ENCODE data around the gene CDH4. TPM values are rescaled to one million over a fixed set of nuclear protein-coding genes. Genes with fewer than 3 reads are reported as not detected.

CDH4 gene
- polyA plus RNA-seq, 4 donors: 1.1 to 8.1 (median 6.9) TPM

DNA sequence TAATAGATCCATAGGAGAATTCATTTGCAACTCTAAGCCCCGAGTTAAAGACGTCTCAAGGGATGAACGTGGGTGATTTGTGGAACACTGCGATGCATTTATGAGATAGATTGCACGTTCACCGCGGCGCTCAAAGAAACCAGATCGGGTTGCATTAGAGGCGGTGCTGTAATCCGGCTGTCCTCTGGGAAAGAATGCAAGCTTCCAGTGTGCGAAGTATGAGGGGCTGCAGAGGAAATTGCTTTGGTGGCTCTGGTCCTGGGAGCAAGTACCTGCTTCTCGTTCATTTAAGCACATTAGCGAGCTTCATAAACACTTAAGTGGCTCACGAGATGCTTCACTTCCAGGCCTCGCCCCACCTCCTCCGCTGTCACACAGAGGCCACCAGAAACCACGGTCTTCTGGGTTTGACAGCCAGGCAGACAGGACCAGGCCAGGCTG is 182.3 kb downstream of the CDH4 start:
- DNase-seq (ENCODE audit: low read depth in 4 of 4, low spot score in 3 of 4): no peak

DNA sequence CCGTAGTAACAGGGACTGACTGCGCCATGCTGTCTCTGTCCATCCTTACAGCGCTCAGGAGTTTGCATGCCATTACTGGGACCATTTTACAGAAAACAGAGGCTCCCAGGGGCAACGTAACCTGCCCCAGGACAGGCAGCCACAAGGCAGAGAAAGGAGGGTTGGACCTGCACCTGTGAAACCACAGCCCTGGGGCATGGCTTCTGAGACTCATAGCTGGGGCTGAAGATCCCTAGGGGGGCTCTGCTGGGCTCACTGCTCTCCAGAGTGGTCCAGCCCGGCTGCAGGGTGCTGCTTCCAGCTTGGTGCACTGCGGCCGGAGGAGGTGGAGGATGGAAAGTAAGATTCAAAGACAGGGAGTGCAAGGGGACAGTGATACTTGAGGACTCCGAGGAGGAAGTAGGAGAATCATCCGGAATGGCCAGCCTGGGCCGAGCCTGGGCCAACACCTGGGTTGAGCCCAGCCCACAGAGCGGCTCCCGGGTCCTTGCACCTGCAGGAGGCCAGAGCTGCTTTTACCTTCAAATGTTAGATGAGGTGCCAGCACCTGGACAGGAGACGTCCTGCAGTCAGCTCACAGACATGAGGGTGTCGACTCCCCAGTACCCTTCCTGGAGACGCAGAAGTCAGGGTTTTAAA is 183.2 kb downstream of the CDH4 start:
- no peak for DNase-seq (ENCODE audit: low read depth in 4 of 4, low spot score in 3 of 4)

DNA sequence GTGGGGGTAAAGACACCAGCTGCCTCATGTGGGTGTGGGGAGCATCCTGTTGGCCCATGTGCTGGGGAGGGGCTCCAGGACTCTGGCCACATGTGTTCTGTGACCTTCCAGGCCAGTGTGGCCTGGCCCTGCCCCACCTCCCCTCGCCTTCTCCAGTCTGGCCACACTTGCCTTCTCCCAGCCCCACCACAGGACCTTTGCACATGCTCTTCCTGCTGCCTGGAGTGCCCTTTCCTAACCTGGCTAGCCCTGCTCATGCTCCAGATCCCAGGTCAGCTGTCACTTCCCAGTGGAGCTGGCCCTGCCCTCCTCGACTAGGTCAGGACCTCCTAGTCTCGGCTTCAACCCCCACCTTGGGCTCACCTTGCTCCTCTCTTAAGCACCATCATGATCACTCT is 183.8 kb downstream of the CDH4 start:
- no peak for DNase-seq (ENCODE audit: low read depth in 4 of 4, low spot score in 3 of 4)

DNA sequence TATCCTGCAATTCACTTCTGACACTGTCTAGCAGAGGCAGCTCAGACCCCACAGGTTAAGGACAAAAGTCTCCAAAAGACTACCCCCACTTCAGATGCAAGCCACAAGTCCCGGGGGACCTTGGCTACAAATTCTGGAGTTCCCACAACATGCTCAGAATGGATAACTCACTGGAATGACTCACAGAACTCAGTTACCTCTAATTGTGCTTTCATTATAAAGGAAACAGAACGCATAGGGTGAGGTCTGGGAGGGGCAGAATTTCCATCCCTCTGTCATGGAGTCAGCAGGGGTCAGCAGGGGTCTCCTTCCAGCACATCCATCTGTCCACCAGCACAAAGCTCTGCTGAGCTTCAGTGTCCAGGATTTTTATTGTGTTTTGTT is 184.2 kb downstream of the CDH4 start:
- DNase-seq (ENCODE audit: low read depth in 4 of 4, low spot score in 3 of 4): no peak

DNA sequence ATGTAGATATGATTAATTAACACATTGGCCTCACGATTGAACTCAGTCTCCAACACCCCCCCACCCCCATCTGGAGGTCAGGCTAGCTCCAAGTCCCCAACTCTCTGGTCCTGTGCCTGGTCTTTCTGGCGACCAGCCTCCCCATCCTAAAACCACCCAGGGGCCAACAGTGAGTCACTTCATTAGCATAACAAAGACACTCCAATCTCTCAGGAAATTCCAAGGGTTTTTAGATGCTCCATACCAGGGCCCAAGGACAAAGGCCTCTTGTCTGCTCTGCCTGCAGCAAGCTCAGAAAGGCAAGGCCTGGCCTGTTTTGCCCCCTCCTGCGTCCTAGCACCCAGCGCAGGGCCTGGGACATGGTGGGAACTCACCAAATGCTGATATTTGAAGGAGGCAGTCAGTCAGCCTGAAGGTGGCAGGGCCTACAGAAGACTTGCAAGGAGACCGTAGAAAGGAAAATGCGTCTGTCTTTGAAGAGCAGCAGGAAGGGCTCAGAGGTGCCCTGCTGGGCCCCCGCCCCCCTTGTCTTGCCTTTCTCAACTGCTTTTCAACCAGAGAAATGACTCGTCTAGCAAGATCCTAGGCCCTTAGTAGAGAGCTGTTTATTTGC is 184.7 kb downstream of the CDH4 start:
- no peak for DNase-seq (ENCODE audit: low read depth in 4 of 4, low spot score in 3 of 4)

DNA sequence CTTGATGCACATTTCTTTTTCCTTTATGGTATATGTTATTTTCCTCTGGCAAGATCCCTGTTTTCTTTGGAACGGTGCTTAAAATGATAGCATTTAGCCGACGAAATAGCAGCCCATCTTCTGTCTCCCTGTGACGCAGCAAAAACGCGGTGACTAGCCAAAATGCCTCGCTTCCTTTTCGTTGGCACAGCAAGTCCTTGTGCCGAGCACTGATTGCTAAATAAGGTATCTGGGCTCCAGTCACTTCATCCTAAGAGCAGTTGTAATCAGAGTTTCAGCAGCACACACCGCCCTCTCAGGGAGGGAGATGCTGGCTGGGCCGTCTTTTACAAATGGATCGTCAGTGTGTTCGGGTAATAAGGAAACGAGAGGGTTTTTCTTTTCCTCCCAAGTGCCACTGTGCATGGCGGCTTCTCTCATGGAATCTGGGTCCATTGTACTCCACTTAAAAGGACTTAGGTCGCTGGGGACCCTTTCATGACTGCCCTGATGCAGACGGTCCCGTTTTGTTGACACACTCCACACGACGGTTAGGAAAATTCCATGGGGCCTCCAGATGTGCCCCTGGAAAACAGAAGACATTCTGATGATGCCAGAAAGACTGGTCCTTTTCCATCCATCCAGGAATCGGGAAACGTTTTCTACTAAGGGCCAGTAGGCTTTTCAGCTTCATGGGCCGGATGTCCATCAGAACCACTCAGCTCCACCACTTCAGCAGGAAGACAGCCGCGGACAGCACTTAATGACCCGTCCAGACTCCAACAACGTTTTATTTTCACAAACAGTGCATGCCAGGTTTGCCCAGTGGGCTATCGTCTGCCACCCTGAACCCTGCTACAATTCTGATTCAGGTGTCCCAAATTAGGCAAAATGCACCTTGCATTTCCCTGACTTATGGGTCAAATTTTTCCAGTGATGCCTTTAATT is 185.5 kb downstream of the CDH4 start:
- DNase-seq (ENCODE audit: low read depth in 4 of 4, low spot score in 3 of 4): no peak

DNA sequence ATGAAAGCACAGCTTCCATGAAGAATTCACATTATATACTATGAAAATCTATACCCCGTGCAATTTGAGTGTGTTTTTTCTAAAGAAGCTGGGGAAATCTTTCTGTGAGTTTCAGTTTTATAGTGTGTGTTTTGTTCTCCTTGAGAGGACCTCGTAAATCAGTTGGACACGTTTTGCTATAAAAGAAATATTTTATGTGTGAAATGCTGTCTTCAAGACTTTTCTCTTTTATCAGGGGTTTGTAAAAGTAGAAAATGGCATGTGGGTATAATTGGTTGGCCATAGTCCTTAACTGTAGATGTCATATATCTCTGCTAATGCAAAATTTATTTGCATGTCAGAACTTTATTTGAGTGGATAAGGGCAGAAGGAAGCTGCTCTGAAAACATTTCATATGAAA is 186.2 kb downstream of the CDH4 start:
- no peak for DNase-seq (ENCODE audit: low read depth in 4 of 4, low spot score in 3 of 4)

DNA sequence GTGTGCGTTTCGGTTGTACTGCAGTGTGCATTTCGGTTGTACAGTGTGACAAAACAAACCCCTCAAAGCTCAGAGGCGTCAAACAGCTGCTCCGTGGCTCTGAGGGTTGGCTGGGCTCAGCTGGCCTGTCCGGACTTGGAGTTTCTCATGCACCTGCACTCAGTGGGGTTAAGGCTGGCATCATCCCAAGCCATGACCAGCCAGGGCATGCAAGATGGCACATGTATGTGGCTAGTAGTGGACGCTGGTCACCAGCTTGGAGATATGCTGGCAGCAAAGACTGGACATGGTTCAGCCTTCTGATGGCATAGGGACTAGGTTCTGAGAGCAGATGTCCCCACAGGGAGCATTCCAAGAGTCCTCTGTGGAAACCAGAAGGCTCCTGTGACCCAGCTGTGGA is 187.2 kb downstream of the CDH4 start:
- DNase-seq (ENCODE audit: low read depth in 4 of 4, low spot score in 3 of 4): no peak

DNA sequence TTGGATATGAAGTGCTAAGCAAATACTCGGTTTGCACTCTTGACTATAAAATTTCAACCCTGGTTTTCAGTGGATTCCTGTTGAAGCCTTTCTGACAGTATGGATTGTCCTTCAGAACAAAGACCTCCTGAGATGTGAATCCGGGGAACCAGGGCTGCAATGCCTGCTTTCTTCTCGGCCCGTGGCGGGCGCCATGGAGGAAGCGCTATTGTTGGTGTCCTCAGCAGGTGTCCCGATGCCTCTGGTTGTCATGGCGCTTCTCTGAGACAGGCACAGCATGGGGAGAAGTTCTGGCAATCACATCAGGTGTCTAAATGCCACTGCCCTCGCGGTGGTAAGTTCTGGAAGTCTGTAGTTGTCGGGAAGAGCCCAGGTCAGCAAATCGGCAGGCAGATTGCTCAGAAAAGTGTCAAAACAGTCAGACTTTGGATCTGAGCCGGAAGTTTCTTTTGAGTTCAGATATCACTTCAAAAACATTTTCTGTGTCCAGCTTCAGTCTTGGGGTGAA is 188.5 kb downstream of the CDH4 start:
- DNase-seq (ENCODE audit: low read depth in 4 of 4, low spot score in 3 of 4): no peak

DNA sequence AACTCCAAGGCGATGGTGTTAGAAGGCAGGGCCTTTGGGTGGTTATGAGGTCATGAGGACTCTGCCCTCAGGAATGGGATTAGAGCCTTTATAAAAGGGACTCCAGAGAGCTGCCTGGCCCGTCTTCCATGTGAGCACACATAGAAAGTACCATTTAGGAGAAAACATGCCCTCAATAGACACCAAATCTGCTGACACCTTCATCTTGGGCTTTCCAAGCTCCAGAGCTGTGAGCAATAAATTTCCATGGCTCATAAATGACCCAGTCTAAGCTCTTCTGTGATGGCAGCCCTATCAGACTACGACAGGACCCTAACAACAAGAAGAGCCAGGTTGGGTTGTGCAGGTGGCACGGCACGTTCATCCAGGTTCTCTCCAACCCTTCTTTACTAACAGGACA is 189.5 kb downstream of the CDH4 start:
- DNase-seq (ENCODE audit: low read depth in 4 of 4, low spot score in 3 of 4): no peak

DNA sequence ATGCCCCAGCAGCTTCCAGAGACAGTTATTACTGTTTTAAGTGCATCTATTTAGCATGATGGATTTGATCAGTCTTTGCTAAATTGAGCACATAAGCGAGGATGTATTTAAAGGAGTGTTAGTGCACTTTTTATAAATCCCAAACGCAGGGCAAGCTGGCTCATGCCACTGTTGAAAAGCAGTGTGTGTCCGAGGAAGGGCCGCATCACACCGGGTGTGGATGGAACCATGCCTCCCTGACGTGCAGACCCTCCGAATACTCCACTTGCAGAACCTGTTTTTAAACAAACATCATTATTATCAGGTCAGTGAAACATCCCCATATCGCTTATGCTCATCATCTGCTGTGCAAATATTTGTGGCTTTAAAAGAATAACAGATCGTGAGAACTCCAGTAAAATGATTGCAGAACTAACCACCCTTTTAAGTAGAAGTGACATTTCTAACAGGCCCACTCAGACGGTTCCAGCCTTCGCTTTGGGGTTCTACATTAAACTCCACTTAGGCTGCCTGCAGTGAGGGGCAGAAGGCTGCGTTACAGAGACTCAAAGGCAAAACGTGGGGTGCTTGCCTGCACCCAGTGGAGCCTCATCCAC is 190.1 kb downstream of the CDH4 start:
- no peak for DNase-seq (ENCODE audit: low read depth in 4 of 4, low spot score in 3 of 4)

DNA sequence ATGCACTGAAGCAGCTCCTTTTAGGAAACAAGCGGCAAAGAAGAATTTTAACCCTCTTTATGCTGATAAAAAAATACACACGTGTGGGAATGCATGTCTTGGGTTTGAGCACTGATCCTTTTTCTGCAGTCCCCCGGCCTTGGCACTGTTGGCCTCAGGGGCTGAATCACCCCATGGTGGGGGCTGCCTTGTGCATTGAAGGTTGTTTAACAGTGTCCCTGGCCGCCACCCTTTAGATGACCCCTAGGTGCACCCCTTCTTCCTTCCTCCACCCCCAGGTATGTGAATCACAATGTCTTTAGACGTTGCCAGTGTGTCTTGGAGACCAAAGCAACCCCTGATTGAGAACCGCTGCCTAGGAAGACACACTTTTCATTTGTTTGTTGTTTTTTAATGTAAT is 190.7 kb downstream of the CDH4 start:
- DNase-seq (ENCODE audit: low read depth in 4 of 4, low spot score in 3 of 4): no peak

DNA sequence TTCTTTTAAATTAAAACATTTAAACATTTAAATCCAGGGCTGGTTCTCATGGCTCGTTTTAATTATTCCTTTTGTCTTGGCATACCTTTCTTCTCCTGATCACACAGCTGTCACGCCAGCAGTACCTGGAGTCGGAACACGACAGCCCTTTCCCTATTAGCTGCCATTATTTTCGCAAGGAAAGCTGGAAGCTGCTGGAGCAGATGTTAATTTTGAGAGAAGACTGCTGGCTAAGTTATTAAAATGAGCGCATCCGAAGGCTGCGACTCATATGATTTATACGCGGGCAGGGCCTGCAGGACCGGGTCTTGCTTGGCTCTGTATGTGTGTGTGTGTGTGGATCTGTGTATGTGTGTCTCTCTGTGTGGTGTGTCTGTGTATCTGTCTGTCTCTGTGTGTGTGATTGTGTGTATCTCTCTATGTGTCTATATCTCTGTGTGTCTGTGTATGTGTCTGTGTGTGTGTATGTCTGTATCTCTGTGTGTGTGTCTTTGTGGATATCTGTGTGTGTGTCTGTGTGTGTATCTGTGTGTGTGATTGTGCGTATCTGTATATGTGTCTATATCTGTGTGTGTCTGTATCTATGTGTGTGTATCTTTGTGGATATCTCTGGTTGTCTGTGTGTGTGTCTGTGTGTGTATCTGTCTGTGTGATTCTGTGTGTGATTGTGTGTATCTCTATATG is 191.5 kb downstream of the CDH4 start:
- no peak for DNase-seq (ENCODE audit: low read depth in 4 of 4, low spot score in 3 of 4)

DNA sequence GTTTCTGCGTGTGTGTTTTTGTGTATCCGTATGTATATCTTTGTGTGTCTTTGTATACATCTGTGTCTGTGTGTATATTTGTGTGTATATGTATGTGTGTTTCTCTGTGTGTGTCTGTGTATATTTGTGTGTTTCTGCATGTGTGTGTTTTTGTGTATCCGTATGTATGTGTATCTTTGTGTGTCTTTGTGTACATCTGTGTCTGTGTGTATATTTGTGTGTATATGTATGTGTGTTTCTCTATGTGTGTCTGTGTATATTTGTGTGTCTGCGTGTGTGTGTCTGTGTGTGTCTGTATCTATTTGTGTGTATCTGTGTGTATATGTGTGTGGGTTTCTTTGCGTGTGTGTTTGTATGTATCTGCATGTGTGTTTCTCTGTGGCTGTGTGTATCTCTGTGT is 192.6 kb downstream of the CDH4 start:
- DNase-seq (ENCODE audit: low read depth in 4 of 4, low spot score in 3 of 4): no peak

DNA sequence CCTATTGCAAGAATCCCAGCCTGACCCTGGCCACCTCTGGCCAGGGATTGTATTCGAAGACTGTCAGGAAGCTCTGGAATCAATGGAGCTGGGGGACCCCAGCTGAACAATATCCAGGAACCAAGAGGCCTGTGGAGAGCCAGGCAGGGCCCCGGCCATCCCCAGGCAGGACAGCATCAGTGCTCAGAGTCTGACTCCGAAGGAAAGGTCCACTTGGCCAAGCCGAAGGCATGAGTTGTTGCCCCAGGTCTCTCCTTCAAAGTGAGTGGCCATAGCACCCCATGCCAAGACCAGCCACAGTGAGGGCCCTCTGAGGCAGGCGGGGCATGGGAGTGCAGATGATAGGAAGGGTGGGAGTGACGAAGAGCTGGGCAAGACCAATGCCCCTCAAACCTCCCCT is 193.1 kb downstream of the CDH4 start:
- no peak for DNase-seq (ENCODE audit: low read depth in 4 of 4, low spot score in 3 of 4)

DNA sequence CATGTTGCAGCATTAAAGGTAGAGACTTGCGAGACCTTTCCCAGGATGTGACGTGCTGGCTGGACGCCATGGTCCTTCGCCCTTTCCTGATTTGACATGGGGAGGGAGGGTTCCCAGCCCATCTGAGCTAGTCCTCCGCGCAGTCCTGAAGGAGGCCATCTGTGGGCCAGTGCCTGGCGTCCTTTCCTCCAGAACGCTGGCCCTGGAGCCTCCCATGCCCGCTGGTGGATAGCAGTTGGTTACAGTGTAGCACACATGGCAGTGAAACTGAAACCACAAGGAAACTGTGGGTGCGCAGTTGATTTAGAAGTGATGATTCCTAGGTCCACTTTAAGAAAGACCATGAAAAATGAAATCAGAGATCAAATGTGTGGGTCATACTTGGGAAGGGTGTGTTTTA is 193.7 kb downstream of the CDH4 start:
- DNase-seq (ENCODE audit: low read depth in 4 of 4, low spot score in 3 of 4): no peak

DNA sequence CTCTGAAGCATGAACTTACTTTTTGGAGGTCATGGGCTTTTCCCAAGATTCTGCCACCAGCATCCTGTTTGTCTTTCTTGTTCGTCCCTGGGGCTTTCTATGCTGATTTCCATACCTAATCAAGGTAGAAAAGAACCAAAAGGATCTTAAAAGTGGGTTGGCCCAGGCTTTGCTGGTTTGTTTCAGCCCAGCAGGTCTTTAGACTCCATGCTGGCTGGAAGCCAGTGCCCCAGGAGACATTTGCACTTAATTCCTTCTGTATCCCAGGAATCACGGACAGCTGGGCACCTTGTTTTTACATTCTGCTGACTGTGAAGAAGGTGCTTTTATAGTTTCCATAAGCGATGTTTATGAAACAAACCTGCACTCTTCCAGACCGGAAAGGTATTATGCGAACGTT is 195.9 kb downstream of the CDH4 start:
- DNase-seq (ENCODE audit: low read depth in 4 of 4, low spot score in 3 of 4): no peak

DNA sequence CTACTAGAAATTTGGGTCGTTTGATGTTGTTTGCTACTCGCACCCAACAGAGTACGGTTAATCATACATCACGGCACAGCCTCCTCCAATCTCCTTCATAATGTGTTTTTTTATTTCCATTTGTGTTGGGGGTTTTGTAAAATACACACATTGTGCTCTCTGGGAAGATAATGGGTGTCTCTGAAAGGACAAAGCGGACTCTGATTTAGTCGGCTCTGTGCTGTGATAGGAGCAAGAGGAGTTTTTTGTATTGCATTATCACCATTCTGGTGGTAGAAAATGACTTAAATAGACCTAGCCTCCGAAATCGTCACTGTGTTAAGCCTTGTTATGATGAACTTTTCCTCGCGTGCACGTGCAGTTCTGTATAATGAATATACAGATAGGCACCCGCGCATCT is 196.3 kb downstream of the CDH4 start:
- DNase-seq (ENCODE audit: low read depth in 4 of 4, low spot score in 3 of 4): no peak

DNA sequence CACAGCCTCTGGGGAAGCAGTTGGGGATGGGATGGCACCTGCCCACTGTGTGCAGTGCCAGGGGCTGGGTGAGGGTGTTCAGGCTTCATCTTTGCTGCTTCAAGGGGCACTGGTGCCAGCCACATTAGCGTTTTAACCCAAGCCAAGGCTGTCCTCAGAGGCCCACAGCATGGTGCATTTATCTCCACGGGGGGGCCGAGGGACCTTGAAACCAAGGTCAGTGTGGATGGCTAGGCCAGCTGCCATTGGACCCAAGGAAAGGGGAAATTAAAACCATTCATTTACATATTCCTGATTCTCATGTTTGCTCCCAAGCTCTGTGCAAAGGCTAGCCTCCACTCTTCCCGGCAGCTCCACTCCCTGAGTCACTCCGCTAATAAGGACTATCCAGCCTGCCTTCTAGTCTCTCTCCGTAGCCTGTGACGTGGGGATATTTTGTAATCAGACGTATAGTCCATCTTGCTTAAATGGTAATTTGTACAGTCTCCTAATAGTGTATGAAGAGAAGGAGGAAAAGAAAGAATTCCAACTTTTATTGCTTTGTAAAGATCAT is 197.1 kb downstream of the CDH4 start:
- no peak for DNase-seq (ENCODE audit: low read depth in 4 of 4, low spot score in 3 of 4)

DNA sequence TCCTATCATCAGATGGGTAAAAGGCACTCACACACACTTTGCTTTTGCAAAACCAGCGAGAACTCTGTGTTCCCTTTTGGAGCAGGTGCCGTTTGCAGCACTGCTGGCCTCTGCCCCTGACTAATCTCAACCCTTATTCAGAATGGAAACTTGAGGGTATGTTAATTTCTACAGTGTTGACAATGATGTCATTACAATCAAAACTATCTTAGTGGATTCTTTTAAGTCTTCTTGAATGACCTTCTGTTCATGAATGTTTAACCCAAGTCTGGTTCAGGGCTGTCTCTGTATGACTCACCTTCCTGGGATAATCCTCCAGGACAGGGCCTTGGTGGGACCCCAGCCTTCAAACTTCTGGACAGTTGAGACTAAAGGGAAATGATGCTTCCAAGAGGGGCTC is 197.9 kb downstream of the CDH4 start:
- DNase-seq (ENCODE audit: low read depth in 4 of 4, low spot score in 3 of 4): no peak
